WTC11 (cell line): Measurements from ENCODE around the gene NPHS1.

ENCODE experiments used
- ARID4B ChIP-seq: sonication (generic); formaldehyde crosslinking; IDR thresholded peaks from 2 replicates; pipeline ENCODE4 v1.8.0; 2023; ENCODE audit warnings: missing genetic modification reagents, mild to moderate bottlenecking, borderline replicate concordance
- CREB1 ChIP-seq: sonication (generic); formaldehyde crosslinking; IDR thresholded peaks from 2 replicates; pipeline ENCODE4 v1.8.0; 2023; ENCODE audit warnings: mild to moderate bottlenecking, missing genetic modification reagents
- ERG ChIP-seq: fragments of 250-450 bp; sonication (Bioruptor Pico); IDR thresholded peaks from 2 replicates; pipeline ENCODE4 v1.8.0; 2021; ENCODE audit warnings: mild to moderate bottlenecking
- FOXK1 ChIP-seq: sonication (generic); formaldehyde crosslinking; IDR thresholded peaks from 2 replicates; pipeline ENCODE4 v1.8.0; 2022; ENCODE audit warnings: mild to moderate bottlenecking, moderate library complexity, missing genetic modification reagents
- IRF2 ChIP-seq: sonication (generic); formaldehyde crosslinking; IDR thresholded peaks from 2 replicates; pipeline ENCODE4 v1.8.0; 2022; ENCODE audit warnings: low read depth, missing genetic modification reagents, borderline replicate concordance
- JUN ChIP-seq: sonication (generic); formaldehyde crosslinking; IDR thresholded peaks from 2 replicates; pipeline ENCODE4 v1.8.0; 2023; ENCODE audit warnings: mild to moderate bottlenecking, missing genetic modification reagents
- MAX ChIP-seq: sonication (generic); formaldehyde crosslinking; IDR thresholded peaks from 2 replicates; pipeline ENCODE4 v1.8.0; 2022; ENCODE audit warnings: mild to moderate bottlenecking, missing genetic modification reagents
- SMAD3 ChIP-seq: sonication (generic); formaldehyde crosslinking; IDR thresholded peaks from 2 replicates; pipeline ENCODE4 v1.8.0; 2022; ENCODE audit warnings: missing genetic modification reagents, mild to moderate bottlenecking, borderline replicate concordance
- TP53 ChIP-seq: sonication (generic); formaldehyde crosslinking; IDR thresholded peaks from 2 replicates; pipeline ENCODE4 v1.8.1; 2023; ENCODE audit warnings: mild to moderate bottlenecking, missing genetic modification reagents
- ZBTB43 ChIP-seq: sonication (generic); formaldehyde crosslinking; IDR thresholded peaks from 2 replicates; pipeline ENCODE4 v1.8.1; 2023; ENCODE audit warnings: mild to moderate bottlenecking, missing genetic modification reagents
- ZNF138 ChIP-seq: sonication (generic); formaldehyde crosslinking; conservative IDR thresholded peaks from 2 replicates; pipeline ENCODE4 v1.8.1; 2022; ENCODE audit warnings: mild to moderate bottlenecking, moderate library complexity, missing genetic modification reagents
- TF ChIP-seq, protein P1 (sequence below): fragments of 200-600 bp; IDR thresholded peaks from 2 replicates; pipeline ENCODE4 v1.8.0; 2022; ENCODE audit warnings: antibody characterized with exemption
- TF ChIP-seq, protein P2 (sequence below): sonication (generic); formaldehyde crosslinking; IDR thresholded peaks from 2 replicates; pipeline ENCODE4 v1.8.0; 2022; ENCODE audit warnings: mild to moderate bottlenecking, missing genetic modification reagents
- TF ChIP-seq, protein P3 (sequence below): sonication (generic); formaldehyde crosslinking; IDR thresholded peaks from 2 replicates; pipeline ENCODE4 v1.8.0; 2022; ENCODE audit warnings: missing genetic modification reagents

- TF ChIP-seq SMAD3: no peak
- TF ChIP-seq, protein P1, sequence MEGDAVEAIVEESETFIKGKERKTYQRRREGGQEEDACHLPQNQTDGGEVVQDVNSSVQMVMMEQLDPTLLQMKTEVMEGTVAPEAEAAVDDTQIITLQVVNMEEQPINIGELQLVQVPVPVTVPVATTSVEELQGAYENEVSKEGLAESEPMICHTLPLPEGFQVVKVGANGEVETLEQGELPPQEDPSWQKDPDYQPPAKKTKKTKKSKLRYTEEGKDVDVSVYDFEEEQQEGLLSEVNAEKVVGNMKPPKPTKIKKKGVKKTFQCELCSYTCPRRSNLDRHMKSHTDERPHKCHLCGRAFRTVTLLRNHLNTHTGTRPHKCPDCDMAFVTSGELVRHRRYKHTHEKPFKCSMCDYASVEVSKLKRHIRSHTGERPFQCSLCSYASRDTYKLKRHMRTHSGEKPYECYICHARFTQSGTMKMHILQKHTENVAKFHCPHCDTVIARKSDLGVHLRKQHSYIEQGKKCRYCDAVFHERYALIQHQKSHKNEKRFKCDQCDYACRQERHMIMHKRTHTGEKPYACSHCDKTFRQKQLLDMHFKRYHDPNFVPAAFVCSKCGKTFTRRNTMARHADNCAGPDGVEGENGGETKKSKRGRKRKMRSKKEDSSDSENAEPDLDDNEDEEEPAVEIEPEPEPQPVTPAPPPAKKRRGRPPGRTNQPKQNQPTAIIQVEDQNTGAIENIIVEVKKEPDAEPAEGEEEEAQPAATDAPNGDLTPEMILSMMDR: no peak
- no peak for TF ChIP-seq ARID4B (CRISPR knock-in tag)
- TF ChIP-seq FOXK1 (CRISPR knock-in tag): no peak
- no peak for TF ChIP-seq ERG (CRISPR knock-in tag)
- TF ChIP-seq JUN (CRISPR knock-in tag): no peak
- TF ChIP-seq ZBTB43 (CRISPR knock-in tag): no peak
- TF ChIP-seq, protein P2, sequence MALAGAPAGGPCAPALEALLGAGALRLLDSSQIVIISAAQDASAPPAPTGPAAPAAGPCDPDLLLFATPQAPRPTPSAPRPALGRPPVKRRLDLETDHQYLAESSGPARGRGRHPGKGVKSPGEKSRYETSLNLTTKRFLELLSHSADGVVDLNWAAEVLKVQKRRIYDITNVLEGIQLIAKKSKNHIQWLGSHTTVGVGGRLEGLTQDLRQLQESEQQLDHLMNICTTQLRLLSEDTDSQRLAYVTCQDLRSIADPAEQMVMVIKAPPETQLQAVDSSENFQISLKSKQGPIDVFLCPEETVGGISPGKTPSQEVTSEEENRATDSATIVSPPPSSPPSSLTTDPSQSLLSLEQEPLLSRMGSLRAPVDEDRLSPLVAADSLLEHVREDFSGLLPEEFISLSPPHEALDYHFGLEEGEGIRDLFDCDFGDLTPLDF: no peak
- TF ChIP-seq MAX (CRISPR knock-in tag): no peak
- no peak for TF ChIP-seq ZNF138 (CRISPR knock-in tag)
- no peak for TF ChIP-seq CREB1 (CRISPR knock-in tag)
- TF ChIP-seq, protein P3, sequence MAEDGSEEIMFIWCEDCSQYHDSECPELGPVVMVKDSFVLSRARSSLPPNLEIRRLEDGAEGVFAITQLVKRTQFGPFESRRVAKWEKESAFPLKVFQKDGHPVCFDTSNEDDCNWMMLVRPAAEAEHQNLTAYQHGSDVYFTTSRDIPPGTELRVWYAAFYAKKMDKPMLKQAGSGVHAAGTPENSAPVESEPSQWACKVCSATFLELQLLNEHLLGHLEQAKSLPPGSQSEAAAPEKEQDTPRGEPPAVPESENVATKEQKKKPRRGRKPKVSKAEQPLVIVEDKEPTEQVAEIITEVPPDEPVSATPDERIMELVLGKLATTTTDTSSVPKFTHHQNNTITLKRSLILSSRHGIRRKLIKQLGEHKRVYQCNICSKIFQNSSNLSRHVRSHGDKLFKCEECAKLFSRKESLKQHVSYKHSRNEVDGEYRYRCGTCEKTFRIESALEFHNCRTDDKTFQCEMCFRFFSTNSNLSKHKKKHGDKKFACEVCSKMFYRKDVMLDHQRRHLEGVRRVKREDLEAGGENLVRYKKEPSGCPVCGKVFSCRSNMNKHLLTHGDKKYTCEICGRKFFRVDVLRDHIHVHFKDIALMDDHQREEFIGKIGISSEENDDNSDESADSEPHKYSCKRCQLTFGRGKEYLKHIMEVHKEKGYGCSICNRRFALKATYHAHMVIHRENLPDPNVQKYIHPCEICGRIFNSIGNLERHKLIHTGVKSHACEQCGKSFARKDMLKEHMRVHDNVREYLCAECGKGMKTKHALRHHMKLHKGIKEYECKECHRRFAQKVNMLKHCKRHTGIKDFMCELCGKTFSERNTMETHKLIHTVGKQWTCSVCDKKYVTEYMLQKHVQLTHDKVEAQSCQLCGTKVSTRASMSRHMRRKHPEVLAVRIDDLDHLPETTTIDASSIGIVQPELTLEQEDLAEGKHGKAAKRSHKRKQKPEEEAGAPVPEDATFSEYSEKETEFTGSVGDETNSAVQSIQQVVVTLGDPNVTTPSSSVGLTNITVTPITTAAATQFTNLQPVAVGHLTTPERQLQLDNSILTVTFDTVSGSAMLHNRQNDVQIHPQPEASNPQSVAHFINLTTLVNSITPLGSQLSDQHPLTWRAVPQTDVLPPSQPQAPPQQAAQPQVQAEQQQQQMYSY (CRISPR knock-in tag): no peak
- no peak for TF ChIP-seq IRF2 (CRISPR knock-in tag)
- no peak for TF ChIP-seq TP53 (CRISPR knock-in tag)
Measured at GRCh38 chr19:35870798-35871197, 18.5 kb upstream of the NPHS1 start.
